HepG2 (cell line): ENCODE data around the gene APBA3. TPM values are rescaled to one million over a fixed set of nuclear protein-coding genes. Genes with fewer than 3 reads are reported as not detected.

Experiments
- ATRX ChIP-seq: sonication (generic); formaldehyde crosslinking; IDR thresholded peaks from 2 replicates; pipeline ENCODE4 v1.4.0; 2020; ENCODE audit warnings: missing genetic modification reagents, borderline replicate concordance
- CHCHD3 ChIP-seq: sonication (generic); formaldehyde crosslinking; IDR thresholded peaks from 2 replicates; pipeline ENCODE4 v1.8.0; 2022; ENCODE audit warnings: mild to moderate bottlenecking, missing genetic modification reagents, moderate library complexity
- E2F2 ChIP-seq: sonication (generic); formaldehyde crosslinking; IDR thresholded peaks from 2 replicates; pipeline ENCODE4 v1.4.0; 2020; ENCODE audit warnings: missing genetic modification reagents, borderline replicate concordance
- EP300 ChIP-seq, 3 experiments: sonication (generic) in 1 of 3; formaldehyde crosslinking in 1 of 3; IDR thresholded peaks; 2 replicates each; pipeline versions ENCODE4 v1.5.1 to v1.6.1; 2011 to 2020; ENCODE audit warnings: low read depth in 2 of 3, low read length in 2 of 3, borderline replicate concordance in 1 of 3, improper control_type of control experiment in 1 of 3, mild to moderate bottlenecking in 1 of 3, missing genetic modification reagents in 1 of 3, moderate library complexity in 1 of 3
- FLYWCH1 ChIP-seq: sonication (generic); formaldehyde crosslinking; IDR thresholded peaks from 2 replicates; pipeline ENCODE4 v1.8.1; 2023; ENCODE audit warnings: mild to moderate bottlenecking, missing genetic modification reagents
- FOXJ3 ChIP-seq: sonication (generic); formaldehyde crosslinking; IDR thresholded peaks from 2 replicates; pipeline ENCODE4 v1.4.0; 2020; ENCODE audit warnings: missing genetic modification reagents, mild to moderate bottlenecking, borderline replicate concordance
- KDM1A ChIP-seq: IDR thresholded peaks from 2 replicates; pipeline ENCODE4 v1.6.1; 2016; ENCODE audit warnings: missing compliant biosample characterization
- KDM6A ChIP-seq: IDR thresholded peaks from 2 replicates; pipeline ENCODE4 v1.6.1; 2016; ENCODE audit warnings: low read depth
- KLF12 ChIP-seq: sonication (generic); formaldehyde crosslinking; IDR thresholded peaks from 2 replicates; pipeline ENCODE4 v1.4.0; 2020; ENCODE audit warnings: missing genetic modification reagents, borderline replicate concordance
- KLF15 ChIP-seq: sonication (generic); formaldehyde crosslinking; IDR thresholded peaks from 2 replicates; pipeline ENCODE4 v1.8.1; 2023; ENCODE audit warnings: borderline replicate concordance, mild to moderate bottlenecking, inconsistent platforms, missing genetic modification reagents, mixed read lengths
- MBD4 ChIP-seq: IDR thresholded peaks from 2 replicates; pipeline ENCODE4 v1.6.1; 2012; ENCODE audit warnings: low read length, inconsistent platforms, borderline replicate concordance
- SNAI1 ChIP-seq: sonication (generic); formaldehyde crosslinking; IDR thresholded peaks from 2 replicates; pipeline ENCODE4 v1.5.0; 2020; ENCODE audit warnings: mild to moderate bottlenecking, missing genetic modification reagents, borderline replicate concordance
- SRF ChIP-seq: IDR thresholded peaks from 2 replicates; pipeline ENCODE4 v1.6.1; 2011; ENCODE audit warnings: mild to moderate bottlenecking, low read depth, low read length, moderate library complexity
- TEAD2 ChIP-seq: sonication (generic); formaldehyde crosslinking; IDR thresholded peaks from 2 replicates; pipeline ENCODE4 v1.9.0; 2021; ENCODE audit warnings: missing genetic modification reagents
- TFDP2 ChIP-seq: sonication (generic); formaldehyde crosslinking; IDR thresholded peaks from 2 replicates; pipeline ENCODE4 v1.4.0; 2020; ENCODE audit warnings: missing genetic modification reagents
- WIZ ChIP-seq: sonication (generic); formaldehyde crosslinking; IDR thresholded peaks from 2 replicates; pipeline ENCODE4 v1.5.1; 2020; ENCODE audit warnings: mild to moderate bottlenecking, missing genetic modification reagents
- XBP1 ChIP-seq: sonication (generic); formaldehyde crosslinking; IDR thresholded peaks from 2 replicates; pipeline ENCODE4 v1.5.0; 2020; ENCODE audit warnings: missing genetic modification reagents
- ZMYM3 ChIP-seq: sonication (generic); formaldehyde crosslinking; IDR thresholded peaks from 2 replicates; pipeline ENCODE4 v1.5.1; 2020; ENCODE audit warnings: mild to moderate bottlenecking, missing genetic modification reagents
- ZNF10 ChIP-seq: sonication (generic); formaldehyde crosslinking; IDR thresholded peaks from 2 replicates; pipeline ENCODE4 v1.4.0; 2020; ENCODE audit warnings: mild to moderate bottlenecking, low read depth, missing genetic modification reagents, borderline replicate concordance
- ZNF747 ChIP-seq: sonication (generic); formaldehyde crosslinking; IDR thresholded peaks from 2 replicates; pipeline ENCODE4 v1.8.1; 2023; ENCODE audit warnings: missing genetic modification reagents, mild to moderate bottlenecking, borderline replicate concordance
- polyA plus RNA-seq, 8 experiments: library from polyadenylated mRNA; depleted of rRNA in 3 of 8; stranded (reverse) in 7 of 8; unstranded in 1 of 8; fragments of >200 nt; fragmentation: Illumina TruSeq in 4 of 8; extraction: Trizol in 4 of 8; gene quantifications; 2 replicates each; pipeline versions ENCODE4 v1.2.1 to v1.2.3, GENCODE V29; 2011 to 2016; ENCODE audit warnings: low read depth in 4 of 8, missing spikeins in 1 of 8, mixed read lengths in 1 of 8; ENCODE audit not compliant: insufficient read depth in 1 of 8
- total RNA-seq, 5 experiments: library from RNA; depleted of rRNA; stranded (reverse); fragments of >200 nt; fragmentation: Illumina TruSeq; extraction: Trizol; gene quantifications; 2 replicates each; pipeline ENCODE4 v1.2.3, GENCODE V29; 2016; ENCODE audit warnings: low read depth in 1 of 5
- TF ChIP-seq, protein P1 (sequence below): fragments of 450-650 bp; IDR thresholded peaks from 2 replicates; pipeline ENCODE4 v1.6.1; 2017
- TF ChIP-seq, protein P2 (sequence below): sonication (generic); formaldehyde crosslinking; IDR thresholded peaks from 2 replicates; pipeline ENCODE4 v1.9.0; 2022; ENCODE audit warnings: missing genetic modification reagents, mild to moderate bottlenecking, borderline replicate concordance
- TF ChIP-seq, protein P3 (sequence below): IDR thresholded peaks from 2 replicates; pipeline ENCODE4 v1.6.1; 2018; ENCODE audit warnings: missing genetic modification reagents, mild to moderate bottlenecking, missing compliant biosample characterization

APBA3 gene
- total and polyA plus RNA-seq, 2 of the 13 experiments (the other 11 are each of a cell fraction or from before 2014, with no cell fraction given), result 14.2 to 14.3 TPM

GRCh38 chr19:3761382-3762129 is at the start of gene APBA3 (continued):
- TF ChIP-seq E2F2 (CRISPR knock-in tag) (no peak), SNAI1 (no peak; the same call in 1 of the 2 replicates), FOXJ3 (no peak), CHCHD3 (CRISPR knock-in tag) (no peak), ZNF747 (CRISPR knock-in tag) (peak; percentile 84; the same call in 1 of the 2 replicates), XBP1 (CRISPR knock-in tag) (no peak), FLYWCH1 (no peak), EP300 (IDR thresholded peaks at IDR 0.05; ENCODE audit: low read depth in 2 of 2, low read length in 2 of 2) (peak in 1 of 2 experiments; percentile 41; a peak in 1 of 4 replicates), EP300 (CRISPR knock-in tag; IDR thresholded peaks at IDR 0.05; ENCODE audit: borderline replicate concordance) (no peak), TEAD2 (CRISPR knock-in tag) (no peak), SRF (no peak), WIZ (CRISPR knock-in tag) (no peak), ATRX (CRISPR knock-in tag) (peak; percentile 4; the same call in 1 of the 2 replicates), KLF12 (CRISPR knock-in tag) (0 out of 2 replicates have a peak, but pooled peaks have one; percentile 55), KLF15 (CRISPR knock-in tag) (no peak), KDM6A (CRISPR knock-in tag) (no peak), TFDP2 (CRISPR knock-in tag) (peak; percentile 47; the same call in 1 of the 2 replicates), ZNF10 (no peak), MBD4 (no peak), KDM1A (CRISPR knock-in tag) (no peak), ZMYM3 (CRISPR knock-in tag) (peak; percentile 66; the same call in 1 of the 2 replicates)
- TF ChIP-seq, protein P1, sequence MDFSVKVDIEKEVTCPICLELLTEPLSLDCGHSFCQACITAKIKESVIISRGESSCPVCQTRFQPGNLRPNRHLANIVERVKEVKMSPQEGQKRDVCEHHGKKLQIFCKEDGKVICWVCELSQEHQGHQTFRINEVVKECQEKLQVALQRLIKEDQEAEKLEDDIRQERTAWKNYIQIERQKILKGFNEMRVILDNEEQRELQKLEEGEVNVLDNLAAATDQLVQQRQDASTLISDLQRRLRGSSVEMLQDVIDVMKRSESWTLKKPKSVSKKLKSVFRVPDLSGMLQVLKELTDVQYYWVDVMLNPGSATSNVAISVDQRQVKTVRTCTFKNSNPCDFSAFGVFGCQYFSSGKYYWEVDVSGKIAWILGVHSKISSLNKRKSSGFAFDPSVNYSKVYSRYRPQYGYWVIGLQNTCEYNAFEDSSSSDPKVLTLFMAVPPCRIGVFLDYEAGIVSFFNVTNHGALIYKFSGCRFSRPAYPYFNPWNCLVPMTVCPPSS, result no peak
- TF ChIP-seq, protein P2, sequence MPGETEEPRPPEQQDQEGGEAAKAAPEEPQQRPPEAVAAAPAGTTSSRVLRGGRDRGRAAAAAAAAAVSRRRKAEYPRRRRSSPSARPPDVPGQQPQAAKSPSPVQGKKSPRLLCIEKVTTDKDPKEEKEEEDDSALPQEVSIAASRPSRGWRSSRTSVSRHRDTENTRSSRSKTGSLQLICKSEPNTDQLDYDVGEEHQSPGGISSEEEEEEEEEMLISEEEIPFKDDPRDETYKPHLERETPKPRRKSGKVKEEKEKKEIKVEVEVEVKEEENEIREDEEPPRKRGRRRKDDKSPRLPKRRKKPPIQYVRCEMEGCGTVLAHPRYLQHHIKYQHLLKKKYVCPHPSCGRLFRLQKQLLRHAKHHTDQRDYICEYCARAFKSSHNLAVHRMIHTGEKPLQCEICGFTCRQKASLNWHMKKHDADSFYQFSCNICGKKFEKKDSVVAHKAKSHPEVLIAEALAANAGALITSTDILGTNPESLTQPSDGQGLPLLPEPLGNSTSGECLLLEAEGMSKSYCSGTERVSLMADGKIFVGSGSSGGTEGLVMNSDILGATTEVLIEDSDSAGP (CRISPR knock-in tag), result peak; percentile 69; the same call in 1 of the 2 replicates
- TF ChIP-seq, protein P3, sequence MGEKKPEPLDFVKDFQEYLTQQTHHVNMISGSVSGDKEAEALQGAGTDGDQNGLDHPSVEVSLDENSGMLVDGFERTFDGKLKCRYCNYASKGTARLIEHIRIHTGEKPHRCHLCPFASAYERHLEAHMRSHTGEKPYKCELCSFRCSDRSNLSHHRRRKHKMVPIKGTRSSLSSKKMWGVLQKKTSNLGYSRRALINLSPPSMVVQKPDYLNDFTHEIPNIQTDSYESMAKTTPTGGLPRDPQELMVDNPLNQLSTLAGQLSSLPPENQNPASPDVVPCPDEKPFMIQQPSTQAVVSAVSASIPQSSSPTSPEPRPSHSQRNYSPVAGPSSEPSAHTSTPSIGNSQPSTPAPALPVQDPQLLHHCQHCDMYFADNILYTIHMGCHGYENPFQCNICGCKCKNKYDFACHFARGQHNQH (CRISPR knock-in tag), result peak; percentile 18; the same call in 1 of the 2 replicates
